Hair follicular keratinocyte (primary cell): ENCODE measurements around the gene FCN1. TPM values are rescaled to one million over a fixed set of nuclear protein-coding genes. Genes with fewer than 3 reads are reported as not detected.

Source experiments
- total RNA-seq: library from RNA; depleted of rRNA; stranded (reverse); fragments of >200 nt; gene quantifications from 2 replicates; pipeline ENCODE4 v1.2.3, GENCODE V29; 2015

Gene FCN1
- total RNA-seq: not detected in 2 replicates

GRCh38 chr9:134917431-134918373 is at the start of gene FCN1:
TSS of gene FCN1 (minus strand) at chr9:134917912. CDS start at chr9:134917871, 41 bp downstream.

GRCh38 chr9:134880484-134881312 is 37.0 kb downstream of the FCN1 start, which contains the start of gene FCN2:
TSS of gene FCN2 (plus strand) at chr9:134880810. CDS start at chr9:134880822, 12 bp downstream.

Other genes with a start within 250 kb of the FCN1 start
- gene FCN2, start 37.1 kb downstream of the FCN1 start, total RNA-seq: not detected in 2 replicates
- 1.2 TPM in 1 of 2 replicates, not detected in the other for gene OLFM1, start 169.8 kb upstream of the FCN1 start, total RNA-seq